Measurements from ENCODE around the gene NGFR. TPM values are rescaled to one million over a fixed set of nuclear protein-coding genes. Genes with fewer than 3 reads are reported as not detected.

The NGFR gene
- total RNA-seq, 1 experiment from 2014 or later: not detected

DNA sequence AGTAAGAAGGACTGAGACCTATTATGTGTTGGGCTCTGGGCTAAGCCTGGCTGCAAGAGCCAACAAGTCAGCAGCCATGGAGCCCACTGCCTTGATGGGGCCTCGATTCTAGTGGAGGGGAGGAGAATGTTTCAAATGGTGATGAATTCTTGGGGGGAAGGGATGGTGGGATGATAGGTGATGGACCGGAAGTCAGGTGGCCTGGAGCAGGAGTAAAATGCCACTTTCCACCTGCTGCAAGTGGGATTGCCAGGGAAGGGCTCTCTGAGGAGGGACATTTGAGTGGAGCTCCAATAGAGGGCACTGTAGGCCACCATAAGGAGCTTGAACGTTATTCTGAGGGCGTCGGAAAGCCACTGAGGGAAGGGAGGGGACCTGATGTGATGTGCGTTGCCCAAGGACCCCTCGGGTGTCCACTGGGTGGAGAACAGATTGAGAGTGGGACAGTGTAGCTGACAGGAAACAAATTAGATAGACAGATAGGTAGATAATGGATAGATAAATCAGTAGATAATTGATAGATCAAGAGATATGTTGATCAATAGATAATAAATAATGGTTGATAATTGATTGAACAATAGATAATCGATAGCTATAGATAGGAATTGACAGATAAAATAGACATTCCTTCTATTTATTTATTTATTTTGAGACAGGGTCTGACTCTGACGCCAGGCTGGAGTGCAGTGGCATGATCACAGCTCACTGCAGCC is 62.4 kb downstream of the NGFR start:
- Histone ChIP-seq H3F3A (ENCODE audit: low read length, unreplicated experiment) (no peaks in the 10 kb centered on the region), H3K4me3 (ENCODE audit: low read length) (no peak overlapping the region), H3K79me2 (ENCODE audit: low read length) (no peaks in the 10 kb centered on the region), H3K27ac (ENCODE audit: low read length) (no peak overlapping the region), H2AFZ (ENCODE audit: low read length) (no peak overlapping the region), H3K9me2 (replicated peaks; ENCODE audit: low read length) (no peaks in the 10 kb centered on the region), H4K20me1 (ENCODE audit: low read length) (no peaks in the 10 kb centered on the region), H3K27me3 (ENCODE audit: low read length) (no peaks in the 10 kb centered on the region), H3K9me3 (ENCODE audit: low read length) (no peaks in the 10 kb centered on the region), H3K36me3 (ENCODE audit: low read depth, low read length) (no peaks in the 10 kb centered on the region), H3K4me1 (ENCODE audit: insufficient read depth, low read length) (peaks cover 4% of the 10 kb centered on the region; the same call in 1 of the 2 replicates), H3K4me2 (ENCODE audit: low read length) (no peak overlapping the region), H3K9ac (ENCODE audit: low read length) (no peak overlapping the region)
- CTCF ChIA-PET: interaction anchor here (0.5 to 1.4 kb wide), 20 partner anchors 8 to 621 kb away, joined by 3 to 13 read pairs (median 4); partner anchors contain the start of genes FAM117A and PHB1
- TF ChIP-seq, protein P1, sequence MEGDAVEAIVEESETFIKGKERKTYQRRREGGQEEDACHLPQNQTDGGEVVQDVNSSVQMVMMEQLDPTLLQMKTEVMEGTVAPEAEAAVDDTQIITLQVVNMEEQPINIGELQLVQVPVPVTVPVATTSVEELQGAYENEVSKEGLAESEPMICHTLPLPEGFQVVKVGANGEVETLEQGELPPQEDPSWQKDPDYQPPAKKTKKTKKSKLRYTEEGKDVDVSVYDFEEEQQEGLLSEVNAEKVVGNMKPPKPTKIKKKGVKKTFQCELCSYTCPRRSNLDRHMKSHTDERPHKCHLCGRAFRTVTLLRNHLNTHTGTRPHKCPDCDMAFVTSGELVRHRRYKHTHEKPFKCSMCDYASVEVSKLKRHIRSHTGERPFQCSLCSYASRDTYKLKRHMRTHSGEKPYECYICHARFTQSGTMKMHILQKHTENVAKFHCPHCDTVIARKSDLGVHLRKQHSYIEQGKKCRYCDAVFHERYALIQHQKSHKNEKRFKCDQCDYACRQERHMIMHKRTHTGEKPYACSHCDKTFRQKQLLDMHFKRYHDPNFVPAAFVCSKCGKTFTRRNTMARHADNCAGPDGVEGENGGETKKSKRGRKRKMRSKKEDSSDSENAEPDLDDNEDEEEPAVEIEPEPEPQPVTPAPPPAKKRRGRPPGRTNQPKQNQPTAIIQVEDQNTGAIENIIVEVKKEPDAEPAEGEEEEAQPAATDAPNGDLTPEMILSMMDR (conservative IDR thresholded peaks at IDR 0.05; ENCODE audit: low read depth, low read length): peak; percentile 93
- TF ChIP-seq EZH2phosphoT487 (IDR thresholded peaks at IDR 0.05; ENCODE audit: borderline replicate concordance, low read length) (no peak), EZH2 (IDR thresholded peaks at IDR 0.05; ENCODE audit: low read length, unreplicated experiment) (no peak)
- peak; percentile 64 for ATAC-seq
- BruUV-seq (replicated peaks): no TSS peak
- peak; percentile 80 for DNase-seq
- POLR2A ChIA-PET (ENCODE audit: unreplicated experiment): interaction anchor here (0.6 to 0.7 kb wide), 2 partner anchors 34 to 163 kb away, joined by 3 to 5 read pairs; no protein-coding TSS in a partner anchor
- intact Hi-C loops (cut with micrococcal nuclease): loop anchor here (1.0 kb wide), 1 partner anchor 149 kb away; no protein-coding TSS in a partner anchor

Small RNAs within 50 kb of the gene (microRNA-seq; reads per million reads assigned to microRNA genes)
- not detected for gene MIR6165 (ENCODE audit: unreplicated experiment)

Other genes with a start within 250 kb of the NGFR start
- 18.2 and 18.5 TPM in 2 replicates for gene ZNF652, start 133.0 kb upstream of the NGFR start, total RNA-seq (2014; rRNA removed)
- gene PHB1, start 80.4 kb upstream of the NGFR start, total RNA-seq (2014; rRNA removed): 585 and 641 TPM in 2 replicates
- 0.26 and 1.2 TPM in 2 replicates for gene NXPH3, start 80.6 kb downstream of the NGFR start, total RNA-seq (2014; rRNA removed)
- 52.9 and 54.7 TPM in 2 replicates for gene SPOP, start 182.8 kb downstream of the NGFR start, total RNA-seq (2014; rRNA removed)
- gene SLC35B1, start 212.7 kb downstream of the NGFR start, total RNA-seq (2014; rRNA removed): 199 and 211 TPM in 2 replicates